ENCODE measurements around the gene DAPK1.
"Not testable (repeated sequence)": the region's sequence is repeated elsewhere in the genome, so short reads cannot be mapped to it uniquely, and the experiment has no call there.

DAPK1 gene

GRCh38 chr9:87499424-87500017, 1.9 kb downstream of the DAPK1 start:
- Histone ChIP-seq H3K4me1 (ENCODE audit: control insufficient read depth, insufficient read depth, low read length) (peaks cover 9% of the 10 kb centered on the region; the same call in 1 of the 2 replicates), H3K27ac (ENCODE audit: extremely low read depth, low read depth, low read length) (no peak overlapping the region), H3K36me3 (ENCODE audit: control insufficient read depth in 2 of 2, insufficient read depth in 1 of 2, low read length in 2 of 2) (peaks cover 0 to 4% of the 10 kb centered on the region in 2 experiments; a peak in 1 of 3 replicates), H3K9me3 (ENCODE audit: control insufficient read depth, insufficient read depth, low read depth, low read length) (no peaks in the 10 kb centered on the region), H3K4me3 (ENCODE audit: low read depth, low read length) (0 out of 2 replicates have a peak overlapping the region, but pooled peaks have one; percentile 4)
- POLR2A ChIA-PET, result interaction anchor here (0.6 to 0.9 kb wide), 3 partner anchors 91 to 552 kb away, joined by 3 to 4 read pairs (median 3); partner anchors contain the start of gene GAS1
- CTCF ChIA-PET, result interaction anchor here (0.7 to 2.6 kb wide), 4 partner anchors 9 to 162 kb away, joined by 3 to 14 read pairs (median 3); no protein-coding TSS in a partner anchor
- TF ChIP-seq ZNF571 (tag by site-specific recombination; IDR thresholded peaks at IDR 0.05) (no peak), PRDM4 (tag by site-specific recombination; IDR thresholded peaks at IDR 0.05) (peak; percentile 97), SP7 (tag by site-specific recombination; IDR thresholded peaks at IDR 0.05) (peak; percentile 76)

DNA sequence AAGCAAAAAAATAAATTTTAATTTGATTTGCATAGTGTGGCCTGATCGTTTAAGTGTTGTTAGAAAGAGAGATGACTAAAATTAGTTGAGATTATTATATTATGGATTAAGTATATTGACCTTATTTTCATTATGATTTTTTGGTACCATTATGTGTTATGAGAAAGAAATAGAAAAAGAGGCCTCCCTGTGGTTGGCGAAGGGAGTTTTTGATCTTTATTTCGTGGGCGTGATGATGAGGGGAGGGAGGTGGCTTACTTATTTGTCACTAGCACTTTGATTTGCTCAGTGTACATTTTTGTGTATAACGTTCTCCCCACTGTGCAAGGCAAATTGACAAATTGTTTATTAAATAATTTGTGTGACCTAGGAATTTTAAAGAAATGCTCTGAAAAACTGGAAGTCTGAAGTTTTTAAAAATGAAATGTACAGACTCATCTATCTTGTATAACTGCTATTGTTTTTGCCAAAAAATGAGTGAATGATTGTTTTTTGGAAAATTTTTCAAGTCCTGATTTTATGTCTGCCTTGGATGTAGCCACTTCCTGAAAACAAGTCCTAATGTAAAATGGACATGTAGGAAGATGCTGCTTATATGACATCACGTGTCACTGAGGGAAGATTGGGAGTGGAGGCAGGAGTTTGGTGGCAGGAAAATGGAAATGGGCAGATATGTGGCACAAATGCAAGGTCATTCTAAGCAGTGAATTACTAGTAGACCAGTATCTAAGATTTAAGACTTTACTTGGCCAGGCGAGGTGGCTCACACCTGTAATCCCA, 3.0 kb downstream of the DAPK1 start:
- Histone ChIP-seq H3K36me3 (ENCODE audit: control insufficient read depth in 2 of 2, insufficient read depth in 1 of 2, low read length in 2 of 2) (peaks cover 0 to 4% of the 10 kb centered on the region in 2 experiments; a peak in 1 of 3 replicates), H3K9me3 (ENCODE audit: control insufficient read depth, insufficient read depth, low read depth, low read length) (no peaks in the 10 kb centered on the region), H3K4me3 (ENCODE audit: low read depth, low read length) (no peak overlapping the region), H3K4me1 (ENCODE audit: control insufficient read depth, insufficient read depth, low read length) (peaks cover 6% of the 10 kb centered on the region; the same call in 1 of the 2 replicates), H3K27ac (ENCODE audit: extremely low read depth, low read depth, low read length) (no peak overlapping the region)
- CTCF ChIA-PET, result interaction anchor here (0.9 kb wide), 1 partner anchor 8 kb away, joined by 3 read pairs; no protein-coding TSS in a partner anchor
- 0 out of 2 replicates have a peak, but pooled peaks have one; percentile 15 for TF ChIP-seq ZFHX2 (tag by site-specific recombination; conservative IDR thresholded peaks at IDR 0.05)
- TF ChIP-seq SALL2 (tag by site-specific recombination; IDR thresholded peaks at IDR 0.05; ENCODE audit: borderline replicate concordance), result no peak
- POLR2A ChIA-PET, result interaction anchor here (0.9 kb wide), 1 partner anchor 100 kb away, joined by 3 read pairs; no protein-coding TSS in a partner anchor

GRCh38 chr9:87501271-87501656, 3.6 kb downstream of the DAPK1 start:
- CTCF ChIA-PET, result interaction anchor here (0.6 kb wide), 1 partner anchor 162 kb away, joined by 3 read pairs; no protein-coding TSS in a partner anchor
- H3K36me3 ChIP-seq (ENCODE audit: control insufficient read depth in 2 of 2, insufficient read depth in 1 of 2, low read length in 2 of 2), result peaks cover 0 to 10% of the 10 kb centered on the region in 2 experiments; a peak in 1 of 3 replicates
- H3K27ac ChIP-seq (ENCODE audit: extremely low read depth, low read depth, low read length); H3K4me1 ChIP-seq (ENCODE audit: control insufficient read depth, insufficient read depth, low read length); POLR2A ChIA-PET; H3K9me3 ChIP-seq (ENCODE audit: control insufficient read depth, insufficient read depth, low read depth, low read length); H3K4me3 ChIP-seq (ENCODE audit: low read depth, low read length): not testable (repeated sequence)

- Histone ChIP-seq H3K27ac (ENCODE audit: extremely low read depth, low read depth, low read length) (no peak overlapping the region; the same call in 1 of the 2 replicates), H3K36me3 (ENCODE audit: control insufficient read depth in 2 of 2, insufficient read depth in 1 of 2, low read length in 2 of 2) (peaks cover 0 to 14% of the 10 kb centered on the region in 2 experiments; a peak in 1 of 3 replicates), H3K9me3 (ENCODE audit: control insufficient read depth, insufficient read depth, low read depth, low read length) (no peaks in the 10 kb centered on the region), H3K4me1 (ENCODE audit: control insufficient read depth, insufficient read depth, low read length) (peaks cover 6% of the 10 kb centered on the region; the same call in 1 of the 2 replicates), H3K4me3 (ENCODE audit: low read depth, low read length) (no peak overlapping the region)
- CTCF ChIA-PET, result interaction anchor here (0.6 kb wide), 1 partner anchor 162 kb away, joined by 3 read pairs; no protein-coding TSS in a partner anchor
- POLR2A ChIA-PET, result no interaction called here
- TF ChIP-seq MEIS1 (CRISPR knock-in tag; IDR thresholded peaks at IDR 0.05; ENCODE audit: borderline replicate concordance) (no peak), ZNF488 (tag by site-specific recombination; IDR thresholded peaks at IDR 0.05) (no peak), ZNF843 (tag by site-specific recombination; IDR thresholded peaks at IDR 0.05) (0 out of 2 replicates have a peak, but pooled peaks have one; percentile 35), ZNF211 (tag by site-specific recombination; IDR thresholded peaks at IDR 0.05; ENCODE audit: low read depth) (no peak), PRDM6 (tag by site-specific recombination; IDR thresholded peaks at IDR 0.05) (peak; percentile 82), ZBTB44 (tag by site-specific recombination; IDR thresholded peaks at IDR 0.05) (peak; percentile 23; the same call in 1 of the 2 replicates), HOXD13 (CRISPR knock-in tag; IDR thresholded peaks at IDR 0.05; ENCODE audit: borderline replicate concordance) (0 out of 2 replicates have a peak, but pooled peaks have one; percentile 32)
- TF ChIP-seq, protein P1, sequence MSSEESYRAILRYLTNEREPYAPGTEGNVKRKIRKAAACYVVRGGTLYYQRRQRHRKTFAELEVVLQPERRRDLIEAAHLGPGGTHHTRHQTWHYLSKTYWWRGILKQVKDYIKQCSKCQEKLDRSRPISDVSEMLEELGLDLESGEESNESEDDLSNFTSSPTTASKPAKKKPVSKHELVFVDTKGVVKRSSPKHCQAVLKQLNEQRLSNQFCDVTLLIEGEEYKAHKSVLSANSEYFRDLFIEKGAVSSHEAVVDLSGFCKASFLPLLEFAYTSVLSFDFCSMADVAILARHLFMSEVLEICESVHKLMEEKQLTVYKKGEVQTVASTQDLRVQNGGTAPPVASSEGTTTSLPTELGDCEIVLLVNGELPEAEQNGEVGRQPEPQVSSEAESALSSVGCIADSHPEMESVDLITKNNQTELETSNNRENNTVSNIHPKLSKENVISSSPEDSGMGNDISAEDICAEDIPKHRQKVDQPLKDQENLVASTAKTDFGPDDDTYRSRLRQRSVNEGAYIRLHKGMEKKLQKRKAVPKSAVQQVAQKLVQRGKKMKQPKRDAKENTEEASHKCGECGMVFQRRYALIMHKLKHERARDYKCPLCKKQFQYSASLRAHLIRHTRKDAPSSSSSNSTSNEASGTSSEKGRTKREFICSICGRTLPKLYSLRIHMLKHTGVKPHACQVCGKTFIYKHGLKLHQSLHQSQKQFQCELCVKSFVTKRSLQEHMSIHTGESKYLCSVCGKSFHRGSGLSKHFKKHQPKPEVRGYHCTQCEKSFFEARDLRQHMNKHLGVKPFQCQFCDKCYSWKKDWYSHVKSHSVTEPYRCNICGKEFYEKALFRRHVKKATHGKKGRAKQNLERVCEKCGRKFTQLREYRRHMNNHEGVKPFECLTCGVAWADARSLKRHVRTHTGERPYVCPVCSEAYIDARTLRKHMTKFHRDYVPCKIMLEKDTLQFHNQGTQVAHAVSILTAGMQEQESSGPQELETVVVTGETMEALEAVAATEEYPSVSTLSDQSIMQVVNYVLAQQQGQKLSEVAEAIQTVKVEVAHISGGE (tag by site-specific recombination; conservative IDR thresholded peaks at IDR 0.05; ENCODE audit: low read depth), result no peak
Measured at GRCh38 chr9:87501806-87502205, 4.1 kb downstream of the DAPK1 start.
